Measurements from ENCODE around the gene CXCL17. TPM values are rescaled to one million over a fixed set of nuclear protein-coding genes. Genes with fewer than 3 reads are reported as not detected.
A peak's percentile ranks its signal among the peaks of the same experiment; 100 is the strongest.

CXCL17 gene
- total and polyA plus RNA-seq, 8 donors: 4.3 to 42.1 (median 9.6) TPM

- H3K27ac ChIP-seq: no peak overlapping the region
- 94 to 98% methylated on average over 10 of the region's 10 CpGs for WGBS, 2 donors
- H3K9me3 ChIP-seq: no peaks in the 10 kb centered on the region
- no peak overlapping the region for H3K4me3 ChIP-seq
- H3K27me3 ChIP-seq: no peaks in the 10 kb centered on the region
- H3K36me3 ChIP-seq: no peaks in the 10 kb centered on the region
- ATAC-seq (no peak), FAIRE-seq (no peak), DNase-seq (no peak)
- H3K4me1 ChIP-seq: no peaks in the 10 kb centered on the region
- TF ChIP-seq CTCF (IDR thresholded peaks at IDR 0.05): no peak
- intact Hi-C loops (cut with DNase I): no loop called here
Observed at GRCh38 chr19:42403586-42403985, 39.2 kb downstream of the CXCL17 start.

- ATAC-seq (peak in 1 of 4 donors; percentile 1), FAIRE-seq (no peak), DNase-seq (no peak)
- WGBS, 2 donors: 65 to 71% methylated on average over 34 of the region's 34 CpGs
- peak overlapping the region in 1 of 4 donors; percentile 45 for H3K27ac ChIP-seq
- intact Hi-C loops (cut with DNase I): no loop called here
- no peak for TF ChIP-seq CTCF (IDR thresholded peaks at IDR 0.05)
- H3K9me3 ChIP-seq: no peaks in the 10 kb centered on the region
- H3K27me3 ChIP-seq: no peaks in the 10 kb centered on the region
- peak overlapping the region in 3 of 4 donors; percentile 43 to 65 (median 45) for H3K4me3 ChIP-seq
- H3K36me3 ChIP-seq: no peaks in the 10 kb centered on the region
- H3K4me1 ChIP-seq: peaks cover 0 to 3% (median 0%) of the 10 kb centered on the region in 3 donors
Observed at GRCh38 chr19:42402376-42403116, 40.2 kb downstream of the CXCL17 start.

GRCh38 chr19:42401365-42402303, 41.1 kb downstream of the CXCL17 start:
- H3K27ac ChIP-seq: peak overlapping the region; percentile 1 to 52 (median 42)
- FAIRE-seq: no peak
- peak overlapping the region; percentile 40 to 65 (median 44) for H3K4me3 ChIP-seq
- H3K27me3 ChIP-seq: no peaks in the 10 kb centered on the region
- H3K9me3 ChIP-seq: no peaks in the 10 kb centered on the region
- peak; percentile 73 to 80 (median 77) for ATAC-seq
- TF ChIP-seq CTCF (IDR thresholded peaks at IDR 0.05): peak; percentile 60 to 81 (median 68)
- WGBS, 2 donors: 1% methylated on average over 70 to 80 of the region's 80 CpGs
- intact Hi-C loops (cut with DNase I): no loop called here
- H3K36me3 ChIP-seq: no peaks in the 10 kb centered on the region
- peak; percentile 72 to 96 (median 84) for DNase-seq
- H3K4me1 ChIP-seq: peaks cover 0 to 4% (median 0%) of the 10 kb centered on the region in 3 donors

- Histone ChIP-seq H3K27me3 (no peaks in the 10 kb centered on the region), H3K9me3 (no peaks in the 10 kb centered on the region), H3K27ac (no peak overlapping the region), H3K4me1 (peaks cover 0 to 4% (median 0%) of the 10 kb centered on the region in 3 donors), H3K36me3 (no peaks in the 10 kb centered on the region), H3K4me3 (no peak overlapping the region)
- ATAC-seq: no peak
- intact Hi-C loops (cut with DNase I): no loop called here
- no peak for TF ChIP-seq CTCF (IDR thresholded peaks at IDR 0.05)
- DNase-seq: no peak
- no peak for FAIRE-seq
- 64 to 73% methylated on average over 1 of the region's 1 CpG for WGBS, 2 donors
Observed at GRCh38 chr19:42400404-42400803, 42.3 kb downstream of the CXCL17 start.

All from pancreas (tissue), 10 donors.